GM12865 (cell line): ENCODE data around the gene NRAP.

Experiments used
- DNase-seq: peaks from one replicate; pipeline ENCODE4 v3.0.0; 2010; ENCODE audit warnings: low read depth
- H3K4me3 ChIP-seq: 2 replicates; pipeline ENCODE4 v1.5.1; 2011; ENCODE audit warnings: mild to moderate bottlenecking, low read depth, low read length, control low read depth
- CTCF ChIP-seq: IDR thresholded peaks from 2 replicates; pipeline ENCODE4 v1.5.1; 2011; ENCODE audit warnings: low read length, control low read depth, low read depth, inconsistent platforms; ENCODE audit not compliant: insufficient read depth; ENCODE audit errors: missing control alignments

Gene NRAP

DNA sequence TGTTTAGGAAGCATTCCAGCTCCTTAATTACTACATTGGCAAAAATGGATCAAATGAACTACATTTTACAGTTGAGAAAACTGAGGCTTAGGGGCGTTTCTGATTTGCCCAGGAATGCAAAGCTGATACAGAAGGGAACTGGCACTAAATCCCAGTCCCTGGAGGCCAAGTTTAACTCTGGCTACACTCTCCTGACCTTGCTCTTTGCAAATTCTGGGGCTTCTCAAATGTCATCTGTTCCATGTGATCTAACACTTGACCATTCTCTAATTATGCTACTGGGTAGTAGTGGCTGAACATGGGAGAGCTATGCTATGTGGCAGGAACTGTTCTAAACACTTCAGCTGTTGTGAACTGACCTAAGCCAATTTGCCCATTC, 122.3 kb downstream of the NRAP start:
- H3K4me3 ChIP-seq = no peak overlapping the region
- no peak for DNase-seq
- no peak for TF ChIP-seq CTCF

DNA sequence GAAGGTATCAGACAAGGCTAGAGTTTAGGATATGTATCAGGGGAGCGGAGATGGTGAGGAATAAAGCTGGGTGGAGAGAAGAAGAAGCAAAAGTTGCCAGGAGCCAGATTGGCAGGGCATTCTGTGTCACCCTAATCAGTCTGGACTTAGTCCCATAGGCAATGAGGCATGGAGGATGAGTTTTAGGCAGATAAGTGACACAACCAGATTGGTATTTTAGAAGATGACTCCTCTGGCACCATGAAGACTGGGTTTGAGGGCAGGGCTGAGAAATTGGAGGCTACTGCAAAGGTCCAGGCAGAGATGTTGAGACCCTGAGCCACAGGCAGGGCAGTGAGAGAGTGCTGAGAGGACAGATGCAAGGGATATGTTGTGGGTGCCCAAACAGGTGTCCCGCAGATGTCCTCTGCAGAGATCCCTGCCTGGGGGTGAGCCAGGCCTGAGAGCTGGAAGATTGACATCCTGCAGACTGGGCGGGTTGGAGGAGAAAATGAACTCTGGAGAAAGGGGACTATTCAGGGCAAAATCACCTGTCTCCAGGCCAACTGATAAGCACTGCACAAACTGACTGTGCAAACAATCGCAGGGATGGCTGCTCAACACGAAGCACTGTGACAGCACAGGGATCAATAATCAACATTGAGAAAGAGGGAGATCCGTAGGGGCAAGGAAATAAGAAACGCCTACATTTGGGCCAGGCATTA, 122.8 kb downstream of the NRAP start:
- DNase-seq = no peak
- H3K4me3 ChIP-seq = no peak overlapping the region
- TF ChIP-seq CTCF = no peak

DNA sequence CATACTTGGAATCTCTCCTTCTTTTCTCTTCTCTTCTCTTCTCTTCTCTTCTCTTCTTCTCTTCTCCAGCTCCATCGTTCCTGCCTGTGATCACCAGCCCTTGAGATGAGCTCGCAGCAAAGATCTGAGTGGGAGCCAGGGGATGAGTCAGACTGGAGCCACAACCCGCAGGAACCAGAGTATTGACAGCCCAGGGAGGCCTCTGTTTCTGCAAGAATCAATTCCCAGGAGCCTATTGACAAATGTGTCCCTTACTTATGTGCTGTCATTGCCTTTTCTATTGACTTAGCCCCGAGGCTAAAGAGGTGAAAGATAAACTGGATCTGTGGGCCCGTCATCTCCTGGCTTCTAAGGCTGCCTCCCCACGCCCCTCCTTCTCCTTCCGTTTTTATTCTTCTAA, 124.1 kb downstream of the NRAP start:
- no peak overlapping the region for H3K4me3 ChIP-seq
- no peak for TF ChIP-seq CTCF
- no peak for DNase-seq
